ENCODE data around the gene ARPP19.

ARPP19 gene

GRCh38 chr15:52505151-52505550, 63.7 kb downstream of the ARPP19 start:
- no peak for ATAC-seq

GRCh38 chr15:52503788-52504496, 64.9 kb downstream of the ARPP19 start:
- no peak for TF ChIP-seq OSR1 (CRISPR knock-in tag; IDR thresholded peaks at IDR 0.05)
- no peak for TF ChIP-seq ARNTL (CRISPR knock-in tag; IDR thresholded peaks at IDR 0.05; ENCODE audit: borderline replicate concordance, low read depth)
- no peak for TF ChIP-seq ISL1 (CRISPR knock-in tag; IDR thresholded peaks at IDR 0.05)
- no peak for TF ChIP-seq CREB5 (CRISPR knock-in tag; IDR thresholded peaks at IDR 0.05; ENCODE audit: low read depth)
- no peak for ATAC-seq

More at GRCh38 chr15:52505151-52505550, 63.7 kb downstream of the ARPP19 start:
- TF ChIP-seq OSR1 (CRISPR knock-in tag; IDR thresholded peaks at IDR 0.05) (no peak), PPARA (CRISPR knock-in tag; IDR thresholded peaks at IDR 0.05; ENCODE audit: borderline replicate concordance) (no peak), BACH2 (CRISPR knock-in tag; IDR thresholded peaks at IDR 0.05; ENCODE audit: borderline replicate concordance) (no peak), ZC3H10 (CRISPR knock-in tag; IDR thresholded peaks at IDR 0.05) (no peak), RARB (CRISPR knock-in tag; IDR thresholded peaks at IDR 0.05) (no peak), SNAI2 (CRISPR knock-in tag; IDR thresholded peaks at IDR 0.05) (no peak), TCF4 (CRISPR knock-in tag; IDR thresholded peaks at IDR 0.05; ENCODE audit: borderline replicate concordance) (no peak), TOX (CRISPR knock-in tag; IDR thresholded peaks at IDR 0.05; ENCODE audit: borderline replicate concordance) (no peak), ESRRG (CRISPR knock-in tag; IDR thresholded peaks at IDR 0.05) (no peak), ISL1 (CRISPR knock-in tag; IDR thresholded peaks at IDR 0.05) (no peak), CSDC2 (CRISPR knock-in tag; IDR thresholded peaks at IDR 0.05) (no peak), GLIS3 (CRISPR knock-in tag; IDR thresholded peaks at IDR 0.05) (no peak), ZFP30 (CRISPR knock-in tag; IDR thresholded peaks at IDR 0.05) (no peak)
- TF ChIP-seq, protein P1, sequence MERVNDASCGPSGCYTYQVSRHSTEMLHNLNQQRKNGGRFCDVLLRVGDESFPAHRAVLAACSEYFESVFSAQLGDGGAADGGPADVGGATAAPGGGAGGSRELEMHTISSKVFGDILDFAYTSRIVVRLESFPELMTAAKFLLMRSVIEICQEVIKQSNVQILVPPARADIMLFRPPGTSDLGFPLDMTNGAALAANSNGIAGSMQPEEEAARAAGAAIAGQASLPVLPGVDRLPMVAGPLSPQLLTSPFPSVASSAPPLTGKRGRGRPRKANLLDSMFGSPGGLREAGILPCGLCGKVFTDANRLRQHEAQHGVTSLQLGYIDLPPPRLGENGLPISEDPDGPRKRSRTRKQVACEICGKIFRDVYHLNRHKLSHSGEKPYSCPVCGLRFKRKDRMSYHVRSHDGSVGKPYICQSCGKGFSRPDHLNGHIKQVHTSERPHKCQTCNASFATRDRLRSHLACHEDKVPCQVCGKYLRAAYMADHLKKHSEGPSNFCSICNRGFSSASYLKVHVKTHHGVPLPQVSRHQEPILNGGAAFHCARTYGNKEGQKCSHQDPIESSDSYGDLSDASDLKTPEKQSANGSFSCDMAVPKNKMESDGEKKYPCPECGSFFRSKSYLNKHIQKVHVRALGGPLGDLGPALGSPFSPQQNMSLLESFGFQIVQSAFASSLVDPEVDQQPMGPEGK (CRISPR knock-in tag; IDR thresholded peaks at IDR 0.05; ENCODE audit: borderline replicate concordance) = no peak
- TF ChIP-seq, protein P2, sequence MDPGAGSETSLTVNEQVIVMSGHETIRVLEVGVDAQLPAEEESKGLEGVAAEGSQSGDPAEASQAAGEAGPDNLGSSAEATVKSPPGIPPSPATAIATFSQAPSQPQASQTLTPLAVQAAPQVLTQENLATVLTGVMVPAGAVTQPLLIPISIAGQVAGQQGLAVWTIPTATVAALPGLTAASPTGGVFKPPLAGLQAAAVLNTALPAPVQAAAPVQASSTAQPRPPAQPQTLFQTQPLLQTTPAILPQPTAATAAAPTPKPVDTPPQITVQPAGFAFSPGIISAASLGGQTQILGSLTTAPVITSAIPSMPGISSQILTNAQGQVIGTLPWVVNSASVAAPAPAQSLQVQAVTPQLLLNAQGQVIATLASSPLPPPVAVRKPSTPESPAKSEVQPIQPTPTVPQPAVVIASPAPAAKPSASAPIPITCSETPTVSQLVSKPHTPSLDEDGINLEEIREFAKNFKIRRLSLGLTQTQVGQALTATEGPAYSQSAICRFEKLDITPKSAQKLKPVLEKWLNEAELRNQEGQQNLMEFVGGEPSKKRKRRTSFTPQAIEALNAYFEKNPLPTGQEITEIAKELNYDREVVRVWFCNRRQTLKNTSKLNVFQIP (CRISPR knock-in tag; IDR thresholded peaks at IDR 0.05; ENCODE audit: borderline replicate concordance, low read depth) = no peak
- TF ChIP-seq, protein P3, sequence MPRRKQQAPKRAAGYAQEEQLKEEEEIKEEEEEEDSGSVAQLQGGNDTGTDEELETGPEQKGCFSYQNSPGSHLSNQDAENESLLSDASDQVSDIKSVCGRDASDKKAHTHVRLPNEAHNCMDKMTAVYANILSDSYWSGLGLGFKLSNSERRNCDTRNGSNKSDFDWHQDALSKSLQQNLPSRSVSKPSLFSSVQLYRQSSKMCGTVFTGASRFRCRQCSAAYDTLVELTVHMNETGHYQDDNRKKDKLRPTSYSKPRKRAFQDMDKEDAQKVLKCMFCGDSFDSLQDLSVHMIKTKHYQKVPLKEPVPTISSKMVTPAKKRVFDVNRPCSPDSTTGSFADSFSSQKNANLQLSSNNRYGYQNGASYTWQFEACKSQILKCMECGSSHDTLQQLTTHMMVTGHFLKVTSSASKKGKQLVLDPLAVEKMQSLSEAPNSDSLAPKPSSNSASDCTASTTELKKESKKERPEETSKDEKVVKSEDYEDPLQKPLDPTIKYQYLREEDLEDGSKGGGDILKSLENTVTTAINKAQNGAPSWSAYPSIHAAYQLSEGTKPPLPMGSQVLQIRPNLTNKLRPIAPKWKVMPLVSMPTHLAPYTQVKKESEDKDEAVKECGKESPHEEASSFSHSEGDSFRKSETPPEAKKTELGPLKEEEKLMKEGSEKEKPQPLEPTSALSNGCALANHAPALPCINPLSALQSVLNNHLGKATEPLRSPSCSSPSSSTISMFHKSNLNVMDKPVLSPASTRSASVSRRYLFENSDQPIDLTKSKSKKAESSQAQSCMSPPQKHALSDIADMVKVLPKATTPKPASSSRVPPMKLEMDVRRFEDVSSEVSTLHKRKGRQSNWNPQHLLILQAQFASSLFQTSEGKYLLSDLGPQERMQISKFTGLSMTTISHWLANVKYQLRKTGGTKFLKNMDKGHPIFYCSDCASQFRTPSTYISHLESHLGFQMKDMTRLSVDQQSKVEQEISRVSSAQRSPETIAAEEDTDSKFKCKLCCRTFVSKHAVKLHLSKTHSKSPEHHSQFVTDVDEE (CRISPR knock-in tag; IDR thresholded peaks at IDR 0.05) = no peak

GRCh38 chr15:52502608-52503007, 66.2 kb downstream of the ARPP19 start:
- ATAC-seq = no peak

More at GRCh38 chr15:52502608-52503007, 66.2 kb downstream of the ARPP19 start:
- TF ChIP-seq ZC3H10 (CRISPR knock-in tag; IDR thresholded peaks at IDR 0.05) = no peak
- no peak for TF ChIP-seq TOX (CRISPR knock-in tag; IDR thresholded peaks at IDR 0.05; ENCODE audit: borderline replicate concordance)
- TF ChIP-seq ZFP30 (CRISPR knock-in tag; IDR thresholded peaks at IDR 0.05) = no peak
- TF ChIP-seq ESRRG (CRISPR knock-in tag; IDR thresholded peaks at IDR 0.05) = no peak
- TF ChIP-seq PPARA (CRISPR knock-in tag; IDR thresholded peaks at IDR 0.05; ENCODE audit: borderline replicate concordance) = no peak
- no peak for TF ChIP-seq OSR1 (CRISPR knock-in tag; IDR thresholded peaks at IDR 0.05)
- no peak for TF ChIP-seq ZNF70 (CRISPR knock-in tag; IDR thresholded peaks at IDR 0.05)
- TF ChIP-seq, protein P1 (CRISPR knock-in tag; IDR thresholded peaks at IDR 0.05; ENCODE audit: borderline replicate concordance) = no peak
- TF ChIP-seq, protein P3 (CRISPR knock-in tag; IDR thresholded peaks at IDR 0.05) = no peak
- TF ChIP-seq RARB (CRISPR knock-in tag; IDR thresholded peaks at IDR 0.05) = no peak
- TF ChIP-seq ZNF565 (CRISPR knock-in tag; conservative IDR thresholded peaks at IDR 0.05; ENCODE audit: low read depth) = no peak
- TF ChIP-seq CSRNP3 (CRISPR knock-in tag; IDR thresholded peaks at IDR 0.05) = no peak
- no peak for TF ChIP-seq ISL1 (CRISPR knock-in tag; IDR thresholded peaks at IDR 0.05)
